ENCODE results near the gene ARHGEF39. TPM values are rescaled to one million over a fixed set of nuclear protein-coding genes. Genes with fewer than 3 reads are reported as not detected.

Gene ARHGEF39
- total RNA-seq, 2 experiments from 2014 or later, result 19.1 to 23.1 TPM

Small RNA genes lying within 50 kb of the gene (microRNA-seq; reads per million reads assigned to microRNA genes)
- not detected for gene MIR6852 (ENCODE audit: borderline replicate concordance)

Other genes with a start within 250 kb of the ARHGEF39 start
- gene RUSC2, start 175.1 kb downstream of the ARHGEF39 start, total RNA-seq, result 1 to 10 TPM; 5.7 to 6.5 TPM
- gene TESK1, start 59.9 kb downstream of the ARHGEF39 start, total RNA-seq, result 10 to 100 TPM; 23.3 to 27.7 TPM
- 1 to 10 TPM; 6.5 to 8.7 TPM for gene CD72, start 46.8 kb downstream of the ARHGEF39 start, total RNA-seq
- gene SIT1, start 14.3 kb downstream of the ARHGEF39 start, total RNA-seq, result 10 to 100 TPM; 76.5 to 80.9 TPM
- gene RMRP, start 7.2 kb downstream of the ARHGEF39 start, total RNA-seq, result over 10,000 TPM in 1 of 2 experiments, 100 to 1,000 TPM in 1; 894 to 11,462 TPM
- 10 to 100 TPM in 1 of 2 experiments, 1 to 10 TPM in 1; 7.9 to 10.4 TPM for gene CCDC107, start 6.9 kb downstream of the ARHGEF39 start, total RNA-seq
- 1 to 10 TPM; 2.9 to 3.1 TPM for gene CA9, start 8.7 kb upstream of the ARHGEF39 start, total RNA-seq
- gene TPM2, start 24.7 kb upstream of the ARHGEF39 start, total RNA-seq, result 1 to 10 TPM; 4.3 to 5.5 TPM
- gene TLN1, start 67.0 kb upstream of the ARHGEF39 start, total RNA-seq, result 100 to 1,000 TPM; 217 to 238 TPM
- gene CREB3, start 67.5 kb upstream of the ARHGEF39 start, total RNA-seq, result 10 to 100 TPM; 24.0 to 26.0 TPM
- gene GBA2, start 84.0 kb upstream of the ARHGEF39 start, total RNA-seq, result 10 to 100 TPM; 19.6 to 23.7 TPM
- gene RGP1, start 84.1 kb upstream of the ARHGEF39 start, total RNA-seq, result 10 to 100 TPM; 14.0 to 15.5 TPM
- under 1 TPM in 1 of 2 experiments, not detected in 1; 0.39 TPM for gene MSMP, start 89.1 kb upstream of the ARHGEF39 start, total RNA-seq
- gene NPR2, start 126.4 kb upstream of the ARHGEF39 start, total RNA-seq, result 10 to 100 TPM in 1 of 2 experiments, 1 to 10 TPM in 1; 9.3 to 10.5 TPM
- gene SPAG8, start 147.1 kb upstream of the ARHGEF39 start, total RNA-seq, result 1 to 10 TPM in 1 of 2 experiments, under 1 TPM in 1; 0.85 to 1.7 TPM
- gene HINT2, start 149.8 kb upstream of the ARHGEF39 start, total RNA-seq, result 10 to 100 TPM; 47.4 to 61.1 TPM
- gene FAM221B, start 163.5 kb upstream of the ARHGEF39 start, total RNA-seq, result not detected
- 1 to 10 TPM; 5.8 to 6.9 TPM for gene TMEM8B, start 164.0 kb upstream of the ARHGEF39 start, total RNA-seq
- not detected for gene OR13J1, start 205.2 kb upstream of the ARHGEF39 start, total RNA-seq
- not detected for gene HRCT1, start 241.0 kb upstream of the ARHGEF39 start, total RNA-seq
- not detected for gene SPAAR, start 244.3 kb upstream of the ARHGEF39 start, total RNA-seq